Central memory CD4-positive, alpha-beta T cell (primary cell): ENCODE results near the gene NPTX1.

Source experiments
- DNase-seq: peaks from one replicate; pipeline ENCODE4 v3.0.0; 2022

Gene NPTX1

GRCh38 chr17:80425835-80426426, 50.5 kb downstream of the NPTX1 start:
- DNase-seq = no peak

GRCh38 chr17:80424878-80425765, 51.3 kb downstream of the NPTX1 start:
- DNase-seq = no peak

- DNase-seq = no peak
Measured at GRCh38 chr17:80424261-80424660, 52.1 kb downstream of the NPTX1 start.

GRCh38 chr17:80423536-80424225, 52.7 kb downstream of the NPTX1 start:
- no peak for DNase-seq

- DNase-seq = no peak
Measured at GRCh38 chr17:80422981-80423380, 53.4 kb downstream of the NPTX1 start.

GRCh38 chr17:80422276-80422675, 54.1 kb downstream of the NPTX1 start:
- DNase-seq = no peak

- DNase-seq = no peak
Measured at GRCh38 chr17:80421381-80422090, 54.9 kb downstream of the NPTX1 start.

- DNase-seq = no peak
Measured at GRCh38 chr17:80419255-80419654, 57.2 kb downstream of the NPTX1 start.

- DNase-seq = no peak
Measured at GRCh38 chr17:80418589-80418988, 57.8 kb downstream of the NPTX1 start.
